GM18505 (cell line): ENCODE data around the gene MDC1.
"Not testable (repeated sequence)": the region's sequence is repeated elsewhere in the genome, so short reads cannot be mapped to it uniquely, and the experiment has no call there.

ENCODE experiments used
- ATAC-seq: cut with Tn5 transposase; IDR thresholded peaks from one replicate; pipeline ENCODE4 v1.9.1; 2021; ENCODE audit not compliant: unreplicated experiment
- POLR2A ChIP-seq: IDR thresholded peaks from 4 replicates; pipeline ENCODE4 v1.6.1; 2011; ENCODE audit warnings: borderline replicate concordance; ENCODE audit not compliant: insufficient read depth, insufficient read length; ENCODE audit errors: extremely low read depth

The MDC1 gene

DNA sequence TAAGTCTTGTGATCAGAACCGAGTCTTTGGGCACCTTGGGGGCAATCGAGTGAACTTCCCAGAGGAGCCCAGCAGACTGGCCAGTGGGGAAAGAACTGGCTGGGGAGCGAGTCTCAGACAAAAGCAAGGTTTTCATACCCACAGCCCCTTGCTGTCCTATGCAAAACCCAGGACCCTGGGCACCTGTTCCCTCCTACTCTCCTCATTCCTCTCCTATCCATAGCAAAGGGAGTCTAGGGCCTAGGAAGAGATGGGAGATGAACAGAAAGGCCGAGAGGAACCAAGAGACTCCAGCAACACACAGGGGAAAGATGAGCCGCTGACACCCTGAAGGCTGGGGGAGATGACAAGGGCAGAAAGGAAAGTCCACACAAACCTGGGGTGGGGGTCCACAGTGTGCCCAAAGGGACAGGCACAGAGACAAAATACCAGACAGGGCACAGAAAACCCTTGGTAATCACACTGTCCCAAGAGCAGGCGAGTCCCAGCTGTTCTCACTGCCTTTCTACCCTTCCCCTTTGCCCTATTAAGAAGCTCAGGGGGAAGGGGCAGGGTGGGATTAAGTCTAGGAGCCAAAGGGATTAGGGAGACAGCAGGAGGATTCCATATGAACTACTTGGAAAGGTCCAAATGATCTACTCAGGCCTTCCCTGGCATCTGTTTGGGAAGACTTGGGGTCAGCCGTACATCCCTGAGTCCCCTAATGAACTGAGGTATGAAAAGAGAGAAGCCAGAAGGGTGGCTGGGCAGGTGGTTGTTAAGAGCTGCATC is 37.1 kb downstream of the MDC1 start:
- ATAC-seq, result no peak
- no peak for TF ChIP-seq POLR2A

DNA sequence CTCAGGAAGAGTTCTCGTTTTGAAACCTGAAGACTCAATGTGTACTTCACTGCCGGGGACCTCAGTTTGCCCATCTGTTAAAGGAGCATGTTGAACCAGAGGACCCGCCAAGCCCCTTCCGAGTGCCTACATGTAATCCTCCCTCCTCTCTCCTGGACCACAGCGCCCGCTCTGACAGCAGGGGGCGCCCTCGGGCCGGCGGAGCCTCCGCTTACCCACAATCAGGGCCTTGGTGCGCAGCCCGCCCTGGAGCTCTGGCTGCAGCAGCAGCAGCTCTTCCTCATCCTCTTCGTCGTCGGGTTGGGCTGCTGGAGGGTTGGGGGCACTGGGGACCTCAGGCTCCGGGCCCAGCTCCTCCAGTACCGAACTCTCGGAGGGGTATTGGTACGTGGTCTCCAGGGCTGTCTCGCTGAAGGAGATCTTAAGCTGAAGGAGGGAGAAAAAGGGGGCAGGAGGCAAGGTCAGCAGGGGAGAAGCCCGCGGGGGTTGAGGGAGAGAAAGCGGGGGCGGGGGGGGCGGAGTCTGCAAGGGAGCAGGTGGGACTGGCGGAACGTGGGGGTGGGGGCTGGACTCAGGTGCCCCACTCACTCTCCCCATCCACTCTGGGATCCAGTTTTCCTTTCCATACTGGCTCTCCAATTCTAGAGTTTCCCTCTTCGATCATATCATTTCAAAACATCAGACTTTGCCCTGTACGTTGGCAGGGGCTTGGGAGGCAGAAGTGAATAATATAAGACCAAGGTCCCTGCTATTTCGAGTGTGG is 37.9 kb downstream of the MDC1 start:
- no peak for ATAC-seq
- no peak for TF ChIP-seq POLR2A

DNA sequence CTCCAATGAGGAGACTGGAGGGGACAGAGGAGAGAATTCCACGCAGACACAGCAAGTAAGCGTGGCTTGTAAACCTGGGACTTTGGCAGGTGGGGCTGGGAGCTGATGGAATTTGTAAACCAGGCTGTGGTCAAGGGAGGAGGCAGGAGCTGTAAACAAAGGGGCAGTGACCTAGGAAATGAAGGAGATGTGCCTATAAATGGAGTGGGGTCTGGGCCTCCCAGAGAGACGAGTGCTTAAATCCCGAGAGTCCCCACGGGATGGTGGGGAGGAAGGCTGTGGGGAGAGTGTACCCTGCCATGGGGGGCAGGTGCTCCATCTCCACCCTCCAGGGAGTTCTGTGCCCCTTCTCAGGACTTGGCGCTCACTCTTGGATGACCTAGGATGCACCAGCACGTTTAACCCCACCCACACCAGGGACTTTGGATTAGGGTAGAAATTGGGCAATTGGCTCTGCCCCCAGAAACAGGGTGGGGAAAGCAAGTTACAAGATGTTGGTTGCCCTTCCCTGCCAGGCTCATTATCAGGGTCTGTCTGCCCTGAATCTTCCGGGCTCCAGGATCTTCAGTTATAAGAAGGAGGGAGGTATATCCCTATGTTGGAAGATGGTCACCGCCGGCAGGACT is 40.3 kb downstream of the MDC1 start:
- ATAC-seq, result no peak
- no peak for TF ChIP-seq POLR2A

DNA sequence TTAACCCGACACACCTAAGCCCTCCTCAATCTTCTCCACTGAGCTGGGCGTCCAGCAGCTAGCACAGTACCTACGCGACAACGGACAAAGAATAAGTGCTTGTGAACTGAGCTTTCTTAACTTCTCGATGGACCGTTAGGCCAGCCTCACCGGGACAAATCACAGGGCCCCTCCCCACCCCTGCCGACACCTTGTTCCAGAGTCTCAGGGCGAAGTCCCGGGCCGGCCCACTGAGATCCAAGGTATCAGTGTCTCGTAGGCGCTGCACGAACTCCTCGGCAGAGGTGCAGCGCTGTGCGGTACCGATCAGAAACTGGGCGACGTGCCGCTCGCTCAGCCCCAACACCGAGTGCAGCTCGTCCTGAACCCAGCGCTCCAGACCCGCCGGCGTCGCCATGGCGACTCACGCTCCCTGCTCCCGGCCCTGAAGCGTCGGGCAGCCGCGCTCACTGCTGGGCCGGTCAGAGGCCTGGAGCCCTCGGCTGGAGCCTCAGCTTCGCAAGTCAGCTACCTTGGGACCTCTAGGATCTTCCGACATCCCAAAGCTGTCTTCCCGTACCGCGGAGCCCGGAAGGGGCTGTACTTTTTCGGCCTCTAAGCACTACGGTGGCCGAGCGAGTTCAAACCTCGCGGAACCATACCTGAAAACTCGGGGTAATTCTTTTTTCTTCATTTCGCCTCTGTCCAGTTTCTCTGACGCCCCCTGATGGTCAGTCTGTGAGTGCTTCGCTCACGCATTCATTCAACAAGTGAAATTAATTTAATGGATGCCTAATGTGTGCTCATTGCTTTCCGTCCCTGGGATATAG is 44.4 kb downstream of the MDC1 start, which contains the start of gene DHX16:
Gene DHX16 (minus strand): TSS at position 562 of the 809 bp plus-strand sequence. CDS start 165 bp downstream, at position 397.
- TF ChIP-seq POLR2A, result peak; percentile 81
- ATAC-seq, result peak; percentile 67

DNA sequence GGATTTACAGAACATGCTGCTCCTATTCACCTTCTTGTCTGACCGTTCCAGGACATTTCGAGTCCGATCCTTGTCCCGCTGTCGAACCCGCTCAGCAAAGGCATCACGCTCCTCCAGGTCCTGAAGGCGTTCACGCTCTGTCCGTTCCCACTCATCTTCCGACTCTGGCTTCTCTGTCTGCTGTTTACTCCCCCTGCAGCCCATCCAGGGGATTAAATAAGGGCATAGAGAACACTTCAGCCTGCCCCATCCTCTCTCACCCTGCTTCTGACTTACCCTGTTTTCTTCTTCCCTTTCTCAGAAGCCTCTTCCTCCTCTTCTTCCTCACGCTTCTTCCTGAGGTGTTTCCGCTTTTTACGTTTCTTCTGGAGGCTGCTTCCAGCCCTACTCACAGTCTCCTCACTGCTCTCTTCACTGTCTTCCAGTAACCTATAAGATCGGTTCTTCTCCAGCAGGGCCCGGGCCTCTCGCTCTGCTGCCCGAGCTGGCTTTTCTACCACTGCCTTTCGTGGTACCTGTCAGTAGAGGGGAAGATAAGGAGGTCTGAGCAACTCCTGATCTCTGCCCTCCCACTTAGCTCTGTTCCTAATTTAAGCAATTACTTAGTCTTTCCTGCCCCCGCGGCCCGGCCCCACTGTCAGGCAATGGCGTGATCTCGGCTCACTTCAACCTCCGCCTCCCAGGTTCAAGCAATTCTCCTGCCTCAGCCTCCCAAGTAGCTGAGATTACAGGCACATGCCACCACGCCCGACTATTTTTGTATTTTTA is 46.1 kb downstream of the MDC1 start:
- TF ChIP-seq POLR2A, result no peak
- no peak for ATAC-seq

DNA sequence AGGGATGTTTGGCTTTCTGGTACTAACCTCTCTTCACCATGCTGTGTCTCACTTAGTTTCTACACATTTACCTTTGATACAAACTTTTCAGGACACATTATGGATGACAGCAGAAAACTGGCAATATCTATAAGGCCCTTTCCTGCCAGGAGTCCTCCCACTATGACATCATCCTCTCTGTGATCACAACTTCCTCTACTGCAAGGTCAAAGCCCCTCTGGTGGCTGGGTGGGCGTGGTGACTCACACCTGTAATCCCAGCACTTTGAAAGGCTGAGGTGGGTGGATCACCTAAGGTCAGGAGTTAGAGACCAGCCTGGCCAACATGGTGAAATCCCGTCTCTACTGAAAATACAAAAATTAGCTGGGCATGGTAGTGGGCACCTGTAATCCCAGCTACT is 50.8 kb downstream of the MDC1 start:
- not testable (repeated sequence) for ATAC-seq

DNA sequence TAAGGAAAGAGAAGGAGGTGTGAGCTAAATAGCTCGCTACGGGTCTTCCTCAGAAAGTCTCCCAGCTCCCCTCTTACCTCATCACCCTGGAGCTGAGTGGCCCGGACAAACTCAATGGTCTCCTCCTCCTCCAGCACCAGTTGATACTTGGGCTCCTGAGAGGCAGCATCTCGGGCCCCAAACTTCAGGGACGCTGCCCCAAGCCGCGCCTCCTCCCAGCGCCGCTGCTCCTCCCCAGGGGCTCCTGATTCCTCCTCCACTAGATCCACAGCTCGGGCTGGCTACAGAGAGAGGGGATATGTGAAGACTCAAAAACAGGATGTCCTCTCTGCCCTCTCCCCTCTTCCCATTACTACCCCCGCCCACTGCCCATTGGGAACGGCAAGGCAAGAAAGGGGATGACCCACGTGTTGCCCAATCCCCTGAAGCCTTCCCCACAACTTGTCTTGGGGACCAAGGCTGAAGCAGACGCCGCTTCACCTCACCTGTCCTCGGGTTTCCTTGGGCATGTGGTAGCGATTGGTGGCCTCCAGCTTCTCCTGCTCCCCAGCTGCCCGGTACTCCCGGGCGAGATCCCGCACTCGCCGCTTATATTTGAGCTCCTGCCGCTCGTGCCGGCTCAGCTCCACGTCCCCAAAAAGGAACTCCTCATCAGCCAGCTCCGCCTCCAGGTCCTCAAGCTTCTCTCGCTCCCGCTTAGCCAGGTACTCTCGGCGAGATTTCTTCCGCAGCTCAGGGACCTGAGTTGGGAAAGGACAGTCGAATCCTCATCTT is 51.9 kb downstream of the MDC1 start:
- no peak for TF ChIP-seq POLR2A
- no peak for ATAC-seq

DNA sequence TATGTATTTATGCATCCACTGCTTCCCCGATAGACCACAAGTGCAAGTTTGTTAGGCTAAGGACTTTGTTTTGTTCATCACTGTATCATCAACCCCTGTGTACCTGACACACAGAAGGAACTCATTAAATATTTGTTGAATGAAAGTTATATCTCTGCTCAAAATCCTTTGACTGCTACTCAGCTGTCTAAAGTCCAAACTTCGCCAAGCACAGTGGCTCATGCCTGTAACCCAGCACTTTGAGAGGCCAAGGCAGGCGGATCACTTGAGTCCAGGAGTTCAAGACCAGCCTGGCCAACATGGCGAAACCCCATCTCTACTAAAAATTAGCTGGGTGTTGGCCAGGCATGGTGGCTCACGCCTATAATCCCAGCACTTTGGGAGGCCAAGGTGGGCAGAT is 59.2 kb downstream of the MDC1 start:
- ATAC-seq, result not testable (repeated sequence)

DNA sequence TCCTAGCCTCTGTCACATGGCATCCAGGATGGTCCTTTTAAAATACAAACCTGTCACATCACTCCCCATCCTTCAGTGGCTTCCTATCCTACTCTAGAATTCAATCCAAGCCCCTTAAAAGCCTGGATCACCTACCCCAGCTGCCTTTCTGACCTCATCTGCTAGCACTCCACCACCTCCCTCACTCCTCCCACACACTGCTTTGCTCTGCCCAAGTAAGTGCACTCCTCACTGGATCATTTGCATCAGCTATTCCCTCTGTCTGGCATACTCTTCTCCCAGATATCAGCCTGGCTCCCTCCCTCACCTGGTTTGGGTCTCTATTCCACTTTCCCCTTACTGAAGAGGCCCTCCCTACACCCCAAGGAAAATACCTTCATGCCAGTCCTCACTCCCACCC is 59.6 kb downstream of the MDC1 start:
- no peak for TF ChIP-seq POLR2A
- no peak for ATAC-seq

DNA sequence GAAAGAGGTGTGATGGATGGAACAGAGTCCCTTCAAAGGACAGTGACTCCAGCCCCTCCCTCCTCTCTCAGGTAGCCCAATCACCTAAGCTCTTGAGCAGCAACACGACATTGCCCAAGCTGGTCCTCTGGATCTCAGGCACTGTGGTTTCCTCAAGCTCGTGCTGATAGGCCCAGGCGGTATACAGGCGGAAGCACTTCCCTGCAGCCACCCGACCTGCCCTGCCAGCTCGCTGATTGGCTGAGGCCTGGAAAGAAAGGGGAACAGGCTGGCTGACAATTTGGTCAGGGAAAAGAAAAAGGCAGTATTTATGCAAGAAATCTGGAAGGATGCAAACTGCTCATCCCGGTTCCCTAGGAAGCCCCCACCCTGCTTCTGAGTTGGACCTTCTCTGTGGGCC is 60.6 kb downstream of the MDC1 start:
- no peak for TF ChIP-seq POLR2A
- ATAC-seq, result no peak

DNA sequence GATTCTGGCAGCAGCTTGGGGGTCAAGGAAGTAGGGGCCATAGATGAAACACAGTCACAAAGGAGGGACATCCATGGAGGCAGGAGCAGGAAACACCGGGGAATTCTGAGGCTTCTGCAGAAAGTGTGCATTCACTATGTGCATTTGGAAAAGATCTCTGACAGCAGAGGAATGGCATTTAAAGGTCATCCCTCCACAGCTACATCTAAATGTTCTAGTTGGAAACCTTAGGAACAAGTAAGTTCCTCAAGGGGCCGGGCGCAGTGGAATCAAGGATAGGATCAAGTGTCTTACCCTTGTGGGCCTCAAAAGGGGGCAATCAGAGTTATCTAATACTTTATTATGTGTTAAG is 61.4 kb downstream of the MDC1 start:
- no peak for ATAC-seq
- no peak for TF ChIP-seq POLR2A

DNA sequence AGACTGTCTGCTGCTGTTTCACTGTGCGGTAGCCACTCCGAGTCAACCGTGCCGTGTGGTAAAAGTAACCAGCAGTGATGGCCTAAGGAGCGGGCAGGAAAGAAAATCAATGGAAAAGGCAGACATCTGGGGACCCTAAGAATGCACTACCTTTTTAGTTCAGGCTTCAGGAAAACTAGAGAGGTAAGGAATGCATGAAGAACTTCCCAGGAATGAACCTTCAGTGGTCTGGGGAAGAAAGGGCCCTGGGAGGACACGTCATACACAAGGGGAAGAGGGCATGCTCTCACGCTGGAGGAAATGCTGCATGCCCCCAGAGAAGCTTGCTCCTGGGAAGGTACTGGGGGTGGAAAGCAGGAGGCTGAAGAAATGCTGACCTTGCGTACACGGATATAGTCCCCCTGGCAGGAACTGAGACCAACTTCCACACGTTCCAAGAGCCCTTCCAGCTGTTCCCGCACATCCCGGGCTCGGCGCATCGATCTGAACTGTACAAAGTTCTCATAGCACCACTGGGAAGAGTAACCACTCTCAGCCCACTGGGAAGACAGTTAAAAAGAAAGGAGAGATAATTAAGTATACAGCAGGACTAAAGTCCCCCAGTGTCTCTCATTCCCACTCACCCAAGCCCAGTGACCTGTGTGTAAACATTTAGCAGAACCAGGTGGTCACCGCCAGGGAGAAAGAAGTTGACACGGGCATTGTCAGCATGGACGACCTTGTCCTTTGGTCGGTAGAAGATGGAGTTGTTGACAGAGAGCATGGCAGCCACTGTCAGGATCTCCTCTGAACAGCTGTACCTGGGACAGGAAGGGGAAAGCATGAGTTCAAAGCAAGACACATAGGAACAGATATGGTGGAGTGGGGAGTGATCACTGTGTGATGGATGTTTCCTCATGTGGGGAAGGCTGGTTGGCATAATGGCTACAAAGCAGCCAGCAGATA is 62.0 kb downstream of the MDC1 start:
- no peak for ATAC-seq
- TF ChIP-seq POLR2A, result no peak
